HG02678 (cell line): ENCODE results near the gene EPDR1.

Experiments
- ATAC-seq: cut with Tn5 transposase; IDR thresholded peaks from one replicate; pipeline ENCODE4 v1.9.1; 2021; ENCODE audit warnings: mild to moderate bottlenecking, moderate library complexity; ENCODE audit not compliant: unreplicated experiment

Gene EPDR1

DNA sequence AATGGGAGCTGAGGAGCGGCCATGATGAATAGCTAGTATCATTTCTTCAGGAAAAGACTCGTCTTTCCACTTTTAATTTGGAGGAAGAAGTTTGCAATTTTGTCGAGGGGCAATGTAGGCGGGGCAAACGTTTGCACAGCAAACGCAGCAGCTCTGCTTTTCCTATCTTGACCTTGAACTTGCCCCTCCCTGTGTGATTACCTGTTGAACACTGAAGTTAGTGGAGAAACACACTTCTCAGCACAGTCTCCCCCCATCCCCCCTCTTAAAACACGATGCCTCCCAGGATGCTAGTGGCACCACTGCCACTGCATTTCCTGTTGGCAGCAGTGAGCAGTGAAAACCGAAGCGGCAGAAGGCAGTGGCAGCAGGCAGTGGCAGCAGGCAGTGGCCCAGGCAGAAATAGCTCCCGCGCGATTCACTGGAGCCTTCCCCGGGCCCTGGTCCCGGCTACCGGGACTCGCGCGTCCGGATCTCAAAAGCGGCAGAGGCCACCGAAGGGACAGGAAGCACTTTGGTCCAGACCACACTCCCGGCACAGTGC is at the start of gene EPDR1:
Gene EPDR1 (plus strand): TSS at position 336 of the 544 bp plus-strand sequence. CDS start 300 bp downstream, outside the sequence.
- peak; percentile 51 for ATAC-seq

DNA sequence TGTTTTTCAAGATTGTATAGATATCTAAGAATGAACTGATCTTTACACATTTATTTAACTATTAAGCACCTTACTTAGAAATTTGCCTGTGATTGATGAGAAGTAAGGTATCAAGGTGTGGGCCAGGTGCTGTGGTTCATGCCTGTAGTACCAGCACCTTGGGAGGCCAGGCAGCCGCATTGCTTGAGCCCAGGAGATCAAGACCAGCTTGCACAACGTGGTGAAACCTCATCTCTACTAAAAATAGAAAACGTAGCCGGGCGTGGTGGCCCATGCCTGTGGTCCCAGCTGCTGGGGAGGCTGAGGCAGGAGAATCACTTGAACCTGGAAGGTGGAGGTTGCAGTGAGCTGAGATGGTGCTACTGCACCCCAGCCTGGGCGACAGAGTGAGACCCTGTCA is 38.4 kb upstream of the EPDR1 start:
- ATAC-seq: no peak

DNA sequence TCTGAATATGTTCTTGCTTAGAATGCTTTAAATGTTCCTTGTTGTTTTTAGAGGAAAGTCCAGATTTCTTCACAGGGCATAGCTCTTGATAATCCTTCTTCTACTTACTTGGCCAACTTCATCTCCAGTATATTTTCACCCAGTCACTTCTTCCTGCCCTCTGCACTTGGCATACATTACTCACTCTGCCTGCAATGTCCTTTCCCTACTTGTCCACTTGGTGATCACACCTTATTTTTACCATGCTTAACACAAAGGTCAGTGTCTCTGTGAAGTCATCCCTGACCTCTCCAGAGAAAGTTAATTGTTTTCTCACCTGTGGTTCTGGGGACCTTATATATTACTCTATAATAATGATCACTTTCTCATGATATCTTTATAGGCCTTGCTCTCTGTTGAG is 27.1 kb upstream of the EPDR1 start:
- no peak for ATAC-seq

DNA sequence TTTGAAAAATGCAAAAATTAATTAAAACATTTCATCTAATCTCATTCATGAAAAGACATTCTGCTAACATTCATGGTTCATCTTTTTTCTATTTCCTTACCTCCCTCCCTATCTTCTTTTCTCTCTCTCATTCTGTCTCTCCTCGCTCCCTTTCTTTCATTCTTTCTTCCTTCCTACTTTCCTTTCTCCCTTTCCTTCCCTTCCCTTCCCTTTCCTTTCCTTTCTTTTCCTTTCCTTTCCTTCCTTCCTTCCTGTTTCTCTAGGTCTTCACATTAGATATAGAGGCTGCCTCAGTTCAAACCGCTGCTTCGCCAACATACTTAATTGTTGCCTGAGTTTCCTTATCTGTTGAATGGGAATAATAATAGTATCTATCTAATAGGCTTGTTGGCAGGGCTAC is 25.8 kb upstream of the EPDR1 start:
- ATAC-seq: no peak

DNA sequence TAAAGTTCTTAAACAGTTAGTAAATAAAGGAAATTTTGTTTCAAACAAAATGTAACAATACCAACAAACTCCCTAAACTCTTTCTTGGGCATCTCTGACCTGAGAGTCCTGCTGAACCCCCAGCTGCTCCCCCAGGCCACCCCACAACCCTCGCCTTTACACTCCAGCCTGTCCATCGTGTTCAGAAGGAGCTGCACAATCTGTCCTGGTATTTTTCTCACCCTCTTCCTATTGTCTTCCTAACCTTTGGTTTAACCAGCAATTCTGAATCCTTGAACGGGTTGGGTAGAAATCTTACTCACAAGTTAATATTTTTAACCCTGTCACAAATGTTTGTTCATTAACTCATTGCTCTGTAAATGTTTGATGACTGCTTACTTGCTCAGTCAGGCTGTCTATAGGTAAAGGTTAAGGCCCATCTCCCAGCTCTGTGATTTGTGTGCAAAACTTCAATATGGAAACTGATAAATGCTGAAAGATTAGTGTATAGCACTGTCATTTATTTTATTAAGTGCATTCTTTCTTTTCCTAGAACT is 20.7 kb upstream of the EPDR1 start:
- no peak for ATAC-seq

DNA sequence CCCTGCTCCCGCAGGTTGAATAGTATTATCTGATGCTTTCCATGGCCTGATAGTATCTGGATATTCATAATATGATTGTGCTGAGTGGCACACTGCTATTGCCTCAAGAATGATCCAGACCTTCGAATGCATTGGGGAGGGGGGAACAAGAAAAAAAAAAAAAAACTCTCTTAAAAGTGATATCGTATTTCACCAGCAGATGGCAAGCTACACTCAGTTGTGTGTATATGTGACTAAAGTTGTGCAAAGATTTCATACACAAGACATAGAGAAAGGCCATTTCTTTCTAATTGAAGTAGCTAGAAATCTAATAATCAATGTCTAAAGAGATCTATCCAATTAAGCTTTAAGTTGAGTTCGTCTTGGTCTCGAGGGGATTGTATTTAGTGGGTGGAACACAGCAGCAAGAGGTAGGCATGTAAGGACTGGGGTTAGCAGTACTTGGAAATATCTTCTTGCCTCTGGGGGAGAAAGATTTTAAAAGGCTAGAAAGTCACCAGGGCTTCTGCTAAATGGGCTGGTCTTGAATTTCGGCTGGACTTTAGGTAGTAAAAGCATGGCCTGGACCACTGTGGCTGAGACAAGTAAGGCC is 19.1 kb upstream of the EPDR1 start:
- no peak for ATAC-seq

DNA sequence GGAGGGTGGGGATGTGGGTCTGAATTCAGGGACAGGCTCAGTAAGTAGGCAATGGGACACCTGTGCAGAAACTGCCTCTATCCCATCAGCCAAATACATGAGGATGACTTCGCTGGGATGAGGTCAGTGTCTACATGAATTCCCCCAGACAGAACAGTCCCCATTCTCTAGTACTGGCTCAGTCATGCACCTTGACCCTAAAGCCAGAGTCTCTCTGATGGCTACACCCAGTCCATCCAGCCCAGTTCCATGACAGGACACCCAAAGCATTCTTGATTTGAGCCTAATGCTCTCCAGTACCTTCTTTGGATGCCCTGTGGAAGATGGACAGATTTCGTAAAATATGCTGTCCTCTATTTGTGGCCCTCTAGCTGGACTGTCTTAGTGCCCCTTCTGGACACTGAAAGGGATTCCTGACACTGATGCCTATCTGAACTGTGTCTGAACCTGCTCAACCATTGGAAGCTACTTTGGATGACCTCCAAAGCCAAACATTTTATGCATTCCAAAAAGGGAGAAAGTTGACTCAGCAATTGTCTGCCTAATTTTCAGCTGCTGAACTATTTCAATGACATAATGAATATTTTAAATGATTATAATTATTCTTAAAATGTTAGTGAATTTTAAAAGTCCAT is 18.4 kb upstream of the EPDR1 start:
- no peak for ATAC-seq

DNA sequence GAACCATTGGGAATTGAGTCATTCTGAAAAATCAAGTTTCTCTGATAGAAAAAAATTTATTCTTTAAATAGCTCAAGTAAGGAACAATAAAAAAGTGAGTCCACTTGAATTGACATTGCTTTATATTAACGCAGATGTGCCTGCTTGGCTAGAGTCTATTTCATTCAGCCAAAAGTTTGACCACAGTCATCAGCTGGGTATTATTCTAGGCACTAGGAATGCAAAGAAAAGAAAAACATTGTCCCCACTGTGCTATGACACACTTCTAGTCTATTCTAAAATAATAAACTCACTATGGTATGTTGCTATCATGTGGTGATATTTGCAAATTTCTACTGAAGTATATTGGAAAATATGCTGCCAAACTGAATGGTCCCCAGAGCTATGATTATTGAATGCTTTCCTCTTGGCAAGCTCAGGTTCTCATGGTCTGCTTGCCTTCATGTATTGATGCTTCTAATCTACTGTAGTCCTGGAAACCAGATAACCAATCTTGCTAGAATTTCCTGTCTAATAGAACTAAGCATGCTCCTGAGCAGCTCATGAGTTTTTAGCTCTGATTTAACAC is 12.1 kb upstream of the EPDR1 start:
- ATAC-seq: no peak

DNA sequence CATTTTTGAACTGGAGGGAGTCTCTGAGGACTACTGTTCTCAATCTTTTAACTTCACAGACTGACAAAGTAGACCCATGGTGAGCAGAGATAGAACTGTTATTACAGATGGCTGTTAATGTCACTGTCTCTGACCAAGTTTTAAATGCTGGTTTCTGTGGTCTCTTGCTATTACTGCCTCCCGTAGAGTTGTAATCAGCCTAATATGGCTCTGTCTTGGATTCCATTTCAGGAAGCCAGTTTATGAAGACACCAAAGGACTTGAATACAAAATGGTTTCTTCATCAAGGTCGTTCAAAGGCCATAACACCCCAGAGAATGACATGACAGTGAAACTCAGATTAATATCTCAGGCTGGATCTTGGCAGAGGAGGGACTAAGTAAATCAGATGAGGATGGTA is 7.7 kb upstream of the EPDR1 start:
- ATAC-seq: no peak

DNA sequence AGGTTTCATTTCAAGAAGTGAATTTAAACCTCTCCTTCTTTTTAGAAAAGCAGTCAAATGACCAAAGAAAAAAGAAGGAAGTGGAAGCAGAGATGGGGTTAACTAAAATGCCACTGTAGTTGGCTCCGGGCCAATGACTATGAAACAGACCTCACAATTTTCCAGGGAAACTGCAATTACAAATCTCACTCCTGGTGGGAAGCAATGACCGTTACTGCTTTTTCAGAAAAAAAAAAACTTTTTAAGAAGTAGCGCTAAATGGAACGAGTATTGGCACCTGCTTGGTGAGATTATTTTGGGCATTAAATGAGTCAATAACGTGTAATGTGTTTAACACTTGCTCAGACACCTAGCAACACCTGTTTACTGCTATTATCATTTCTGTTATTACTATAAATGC is 5.0 kb upstream of the EPDR1 start:
- ATAC-seq: no peak

DNA sequence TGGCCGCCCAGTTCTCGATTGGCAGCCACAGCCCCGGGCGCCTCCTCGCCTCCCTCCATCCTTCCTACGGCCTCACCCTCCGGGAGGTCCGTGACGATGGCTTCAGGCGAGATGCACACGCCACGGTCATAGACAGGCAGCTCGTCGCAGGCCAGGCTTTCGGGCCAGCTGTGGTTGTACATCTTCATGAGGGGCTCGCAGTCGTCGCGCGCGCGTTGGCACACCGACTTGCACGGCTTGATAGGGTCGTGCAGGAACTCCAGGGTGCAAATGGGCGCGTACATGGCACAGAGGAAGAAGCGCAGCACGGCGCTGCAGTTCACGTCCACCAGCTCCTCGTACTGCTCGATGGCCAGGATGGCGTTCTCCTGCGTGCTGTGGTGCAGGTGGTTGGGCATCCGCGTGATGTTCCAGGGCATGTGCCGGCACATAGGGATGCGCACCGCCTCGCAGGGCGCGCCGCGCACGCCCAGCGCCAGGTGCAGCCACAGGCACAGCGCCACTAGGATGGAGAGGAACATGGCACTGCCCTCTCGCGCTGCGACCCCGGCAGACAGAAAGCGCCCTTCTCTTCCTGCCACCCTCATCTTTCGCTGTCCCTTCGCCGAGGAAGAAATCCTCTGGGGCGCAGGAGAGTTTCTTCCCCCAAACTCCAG is 4.3 kb upstream of the EPDR1 start:
- no peak for ATAC-seq

DNA sequence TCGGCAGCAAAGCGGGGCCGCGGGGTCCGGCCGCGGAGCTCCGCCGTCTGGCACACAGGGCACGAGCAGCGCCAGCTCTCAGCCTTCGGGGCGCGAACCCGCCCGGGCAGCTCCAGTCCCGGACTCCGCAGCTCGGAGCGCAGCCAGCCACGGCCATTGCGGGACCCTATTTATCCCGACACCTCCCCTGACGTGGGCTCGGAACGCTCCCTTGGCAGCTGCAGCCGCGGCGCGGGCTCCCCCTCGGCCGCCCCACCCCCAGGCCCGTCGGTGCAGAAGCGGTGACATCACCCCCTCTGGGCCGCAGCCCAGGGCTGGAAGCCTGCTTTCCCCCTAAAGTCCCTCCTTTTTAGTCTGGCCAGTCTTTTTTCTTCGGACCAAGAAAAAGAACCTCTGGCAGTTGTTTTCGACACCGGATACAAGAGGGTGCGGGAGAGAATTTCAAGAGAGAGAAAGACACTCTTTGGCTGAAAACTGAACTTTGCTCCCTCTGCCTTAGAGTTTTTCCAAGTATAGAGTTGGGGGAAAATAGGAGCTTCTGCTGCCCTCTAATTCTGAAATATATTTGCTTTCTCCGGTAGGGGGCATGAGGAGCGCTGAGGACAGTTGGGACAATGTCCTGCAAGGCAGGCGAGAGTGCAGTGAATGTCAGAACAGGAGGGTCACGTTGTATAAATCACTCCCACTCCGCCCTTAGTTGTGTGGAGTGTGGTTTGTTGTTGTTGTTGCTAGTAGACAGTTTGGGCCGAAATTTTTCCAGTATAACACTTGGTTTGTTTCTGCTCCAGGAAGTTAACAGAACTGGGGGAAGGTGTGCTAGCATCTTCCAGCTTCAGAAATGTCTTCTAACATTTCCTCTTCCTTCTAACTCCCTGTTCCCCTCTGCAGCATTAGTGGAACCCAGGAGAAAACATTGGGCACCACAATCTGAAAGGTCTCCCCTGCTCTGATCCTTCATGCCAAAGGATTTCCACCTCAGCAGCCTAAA is 3.5 kb upstream of the EPDR1 start, which contains the start of gene SFRP4:
Gene SFRP4 (minus strand): TSS at position 145 of the 988 bp plus-strand sequence. CDS start 280 bp downstream, outside the sequence.
- peak; percentile 39 for ATAC-seq

DNA sequence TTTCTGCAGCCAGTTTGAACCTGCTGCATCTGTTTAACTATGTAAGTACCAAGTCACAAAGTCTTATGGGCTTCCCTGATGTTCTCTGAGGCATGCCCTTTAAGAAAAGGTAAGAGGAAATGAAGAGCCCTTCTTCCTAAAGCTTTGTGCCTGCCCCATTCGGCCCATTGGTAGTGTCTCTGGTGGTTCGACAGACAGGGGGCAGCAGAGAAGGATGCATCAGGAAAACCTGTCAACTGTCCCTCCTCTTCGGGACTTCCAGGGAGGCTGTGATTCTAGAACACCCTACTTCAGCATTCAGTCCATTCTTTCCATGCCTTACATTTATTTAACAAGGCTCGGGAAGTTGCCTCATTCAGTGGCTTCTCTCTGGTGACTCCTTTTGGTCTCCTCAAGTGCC is 1.9 kb upstream of the EPDR1 start:
- ATAC-seq: no peak

DNA sequence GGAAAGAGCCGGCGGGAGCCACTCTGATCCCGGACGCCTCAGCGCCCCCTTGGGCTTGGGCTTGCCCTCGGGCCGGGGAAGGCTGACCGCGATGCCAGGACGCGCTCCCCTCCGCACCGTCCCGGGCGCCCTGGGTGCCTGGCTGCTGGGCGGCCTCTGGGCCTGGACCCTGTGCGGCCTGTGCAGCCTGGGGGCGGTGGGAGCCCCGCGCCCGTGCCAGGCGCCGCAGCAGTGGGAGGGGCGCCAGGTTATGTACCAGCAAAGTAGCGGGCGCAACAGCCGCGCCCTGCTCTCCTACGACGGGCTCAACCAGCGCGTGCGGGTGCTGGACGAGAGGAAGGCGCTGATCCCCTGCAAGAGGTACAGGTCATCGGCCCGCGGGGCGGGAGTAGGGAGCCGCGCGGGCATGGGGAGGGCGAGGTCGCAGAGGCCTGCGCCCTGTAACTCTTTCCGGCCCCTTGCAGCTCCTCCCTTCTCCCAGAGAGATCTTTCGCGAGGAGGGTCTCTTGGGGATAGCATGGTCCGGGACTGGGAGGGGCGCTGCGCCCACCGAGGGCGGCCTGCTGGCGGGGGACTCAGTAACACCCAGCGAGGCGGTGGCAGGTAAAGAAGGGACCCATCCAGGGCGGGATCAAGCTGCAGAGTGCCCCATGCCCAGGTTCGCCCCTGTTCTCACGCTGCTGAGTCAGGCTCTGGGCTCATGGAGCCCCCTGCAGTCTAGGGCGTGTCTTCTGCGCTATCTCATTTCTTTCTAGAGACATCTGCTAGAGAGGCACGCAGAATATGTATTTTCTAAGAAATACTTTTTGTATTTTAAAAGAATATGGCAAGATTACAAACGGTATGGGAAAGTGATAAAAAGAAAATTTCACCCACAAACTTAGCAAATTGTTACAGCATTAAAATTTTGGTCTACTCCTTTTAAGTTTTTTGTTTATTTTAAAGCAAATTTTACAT is 687 bp downstream of the EPDR1 start:
- ATAC-seq: peak; percentile 51

DNA sequence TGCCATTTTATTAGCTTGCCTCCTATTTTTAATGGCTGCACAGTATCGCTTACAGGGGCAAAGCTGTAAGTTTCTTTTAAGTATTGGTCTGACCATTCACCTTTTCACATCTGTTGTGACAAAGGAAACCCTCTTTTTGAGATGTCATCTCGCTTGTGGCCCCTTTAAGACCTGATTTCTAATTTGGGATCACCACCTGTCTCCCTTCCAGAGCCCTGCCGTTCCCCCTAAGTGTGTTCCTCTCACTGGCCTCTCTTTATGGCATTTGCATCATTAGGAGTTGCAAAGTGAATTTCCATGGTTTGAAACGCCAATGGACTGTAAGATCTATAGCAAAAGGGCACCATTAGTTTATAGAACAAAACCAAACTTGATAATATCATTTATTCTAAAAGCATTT is 1.4 kb downstream of the EPDR1 start:
- ATAC-seq: no peak

DNA sequence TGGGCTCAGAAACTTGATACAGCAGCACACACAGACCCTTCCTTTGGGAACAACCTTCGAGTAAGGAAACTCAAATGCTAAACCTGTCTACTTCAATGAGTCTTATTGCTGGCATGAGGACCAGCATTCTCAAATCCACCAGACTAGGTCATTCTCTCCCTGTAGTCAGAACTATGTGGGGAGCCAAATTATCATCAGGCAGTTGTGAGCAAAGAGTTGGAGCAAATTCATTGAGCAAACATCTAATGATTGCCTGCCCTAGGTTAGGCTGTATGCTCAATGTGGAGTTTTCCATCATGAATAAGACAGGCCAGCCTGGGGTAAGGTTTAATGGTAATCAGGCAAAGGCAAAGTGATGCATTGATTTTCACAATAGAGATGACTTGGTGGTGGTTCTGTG is 3.6 kb downstream of the EPDR1 start:
- ATAC-seq: no peak

DNA sequence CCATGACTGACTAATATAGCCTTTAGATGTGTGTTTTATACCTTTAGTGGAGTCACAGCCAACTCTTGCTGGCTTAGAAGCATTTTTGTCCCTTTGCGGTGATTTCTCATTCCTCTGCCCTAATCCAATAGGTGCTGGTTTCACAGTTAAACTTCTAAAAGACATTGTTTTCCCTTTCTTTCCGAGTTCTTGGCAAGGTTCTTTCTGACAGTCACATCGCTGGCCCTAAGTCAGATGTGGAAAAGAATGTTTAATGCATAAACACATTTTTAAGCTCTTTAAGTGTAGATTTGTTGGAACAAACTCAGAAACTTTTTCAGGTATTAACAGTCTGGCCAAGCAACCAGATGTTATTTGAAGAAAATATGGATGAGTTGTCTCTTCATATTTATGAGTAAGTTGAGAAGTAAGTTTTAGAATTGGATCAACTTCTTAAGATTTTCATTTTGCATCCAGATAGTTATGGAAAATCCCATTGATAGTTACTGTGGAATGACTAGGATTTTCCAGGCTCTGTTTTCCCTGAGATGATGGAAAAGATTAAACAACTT is 4.1 kb downstream of the EPDR1 start:
- ATAC-seq: no peak

DNA sequence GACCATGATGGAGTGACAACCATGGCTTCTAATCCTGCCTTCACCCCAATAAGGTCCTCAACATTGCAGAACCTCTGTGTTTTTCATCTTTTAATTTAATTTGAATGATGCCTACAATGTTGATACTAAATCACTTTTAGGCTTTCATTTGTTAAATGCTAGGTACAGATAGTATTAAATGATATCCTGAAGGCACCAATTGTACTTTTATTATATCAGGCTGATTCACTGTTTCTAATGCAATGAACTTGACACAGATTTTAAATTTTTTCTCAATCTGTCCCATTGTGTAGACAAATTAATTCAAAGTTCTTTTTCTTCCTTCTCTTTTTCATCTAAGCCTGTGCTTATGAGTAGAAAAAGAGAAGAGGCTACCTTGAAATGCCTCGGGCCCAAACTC is 5.2 kb downstream of the EPDR1 start:
- no peak for ATAC-seq
